Tibial nerve (tissue), 4 donors: Measurements from ENCODE around the gene SRY. TPM values are rescaled to one million over a fixed set of nuclear protein-coding genes. Genes with fewer than 3 reads are reported as not detected.
"Not testable (repeated sequence)": the region's sequence is repeated elsewhere in the genome, so short reads cannot be mapped to it uniquely, and the experiment has no call there.

Source experiments
- DNase-seq, 2 donors: peaks; one replicate each; pipeline ENCODE4 v3.0.0-alpha.2; 2019; ENCODE audit warnings: low spot score in 2 of 2
- H3K27ac ChIP-seq, 4 donors: fragments of 200-600 bp; sonication (generic) in 3 of 4; one replicate each; pipeline ENCODE4 v1.5.1; 2017 to 2019; ENCODE audit warnings: mild to moderate bottlenecking in 1 of 4
- H3K27me3 ChIP-seq, 2 donors: fragments of 200-600 bp; sonication (generic) in 1 of 2; one replicate each; pipeline versions ENCODE4 v1.5.1 to v1.6.0; 2017 to 2019
- H3K36me3 ChIP-seq, 3 donors: fragments of 200-600 bp; sonication (generic); one replicate each; pipeline ENCODE4 v1.5.1; 2018 to 2019
- H3K4me1 ChIP-seq, 4 donors: fragments of 200-600 bp; sonication (generic) in 3 of 4; one replicate each; pipeline ENCODE4 v1.5.1; 2017 to 2019
- H3K4me3 ChIP-seq, 4 donors: fragments of 200-600 bp; sonication (generic) in 3 of 4; one replicate each; pipeline ENCODE4 v1.5.1; 2017 to 2019; ENCODE audit warnings: mild to moderate bottlenecking in 1 of 4, moderate library complexity in 1 of 4
- H3K9me3 ChIP-seq, 4 donors: fragments of 200-600 bp; sonication (generic) in 3 of 4; one replicate each; pipeline ENCODE4 v1.5.1; 2017 to 2019
- EP300 ChIP-seq, 2 donors: sonication (generic); formaldehyde crosslinking; IDR thresholded peaks; one replicate each; pipeline ENCODE4 v1.6.1; 2017; ENCODE audit warnings: antibody characterized with exemption in 2 of 2, mild to moderate bottlenecking in 1 of 2
- POLR2A ChIP-seq, 2 donors: fragments of 450-650 bp; IDR thresholded peaks; one replicate each; pipeline ENCODE4 v1.6.1; 2017; ENCODE audit warnings: antibody characterized with exemption in 2 of 2, mild to moderate bottlenecking in 2 of 2, moderate library complexity in 2 of 2
- WGBS, 2 donors: methylation state at CpG; one replicate each; pipeline ENCODE4 v1.1.5; 2018; 5-methylcytosine and 5-hydroxymethylcytosine counted together
- total RNA-seq, 4 donors: library from RNA; depleted of rRNA; stranded (reverse); fragments of >200 nt; gene quantifications; one replicate each; pipeline ENCODE4 v1.1.0, GENCODE V29; 2016
- TF ChIP-seq, protein P1 (sequence below), 5 experiments: fragments of 200-600 bp in 3 of 5; fragments of 450-650 bp in 2 of 5; sonication (generic) in 3 of 5; IDR thresholded peaks; one replicate each; pipeline ENCODE4 v1.5.1; 2016 to 2019; ENCODE audit warnings: antibody characterized with exemption in 5 of 5, mild to moderate bottlenecking in 3 of 5, moderate library complexity in 2 of 5

SRY gene
- total RNA-seq: not detected

DNA sequence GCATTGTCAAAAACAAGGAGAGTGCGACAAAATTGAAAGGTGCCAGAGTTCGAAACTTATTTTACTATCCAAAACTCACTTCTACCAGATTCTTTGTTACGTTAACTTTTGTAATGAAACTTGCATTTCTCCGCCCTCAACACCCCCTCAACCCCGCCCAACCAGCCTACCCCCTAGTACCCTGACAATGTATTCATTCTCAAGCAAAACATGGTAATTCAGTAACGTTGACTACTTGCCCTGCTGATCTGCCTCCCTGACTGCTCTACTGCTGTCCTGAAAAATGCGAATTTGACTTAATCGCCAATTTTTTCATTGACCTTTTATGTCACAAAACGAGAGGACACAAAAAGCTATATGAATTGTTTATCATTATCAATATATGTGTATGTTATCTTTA is at the start of gene SRY:
SRY (minus strand) TSS at position 83 of the 400 bp plus-strand sequence; CDS start at position 4, 79 bp downstream.
- 5% methylated on average over 9 of the region's 9 CpGs; no CpG with 5 or more reads in 1 of the 2 donors for WGBS, 2 donors
- Histone ChIP-seq H3K4me3 (peak within 1 kb of the TSS in 2 of 4 donors; percentile 18 to 42), H3K9me3 (no peaks in the 10 kb centered on the region), H3K36me3 (no peaks in the 10 kb centered on the region), H3K27me3 (no peaks in the 10 kb centered on the region), H3K27ac (peak within 1 kb of the TSS in 1 of 4 donors; percentile 4), H3K4me1 (no peaks in the 10 kb centered on the region)
- no peak for DNase-seq
- no peak for TF ChIP-seq POLR2A (IDR thresholded peaks at IDR 0.05)
- TF ChIP-seq EP300 (IDR thresholded peaks at IDR 0.05): no peak
- TF ChIP-seq, protein P1, sequence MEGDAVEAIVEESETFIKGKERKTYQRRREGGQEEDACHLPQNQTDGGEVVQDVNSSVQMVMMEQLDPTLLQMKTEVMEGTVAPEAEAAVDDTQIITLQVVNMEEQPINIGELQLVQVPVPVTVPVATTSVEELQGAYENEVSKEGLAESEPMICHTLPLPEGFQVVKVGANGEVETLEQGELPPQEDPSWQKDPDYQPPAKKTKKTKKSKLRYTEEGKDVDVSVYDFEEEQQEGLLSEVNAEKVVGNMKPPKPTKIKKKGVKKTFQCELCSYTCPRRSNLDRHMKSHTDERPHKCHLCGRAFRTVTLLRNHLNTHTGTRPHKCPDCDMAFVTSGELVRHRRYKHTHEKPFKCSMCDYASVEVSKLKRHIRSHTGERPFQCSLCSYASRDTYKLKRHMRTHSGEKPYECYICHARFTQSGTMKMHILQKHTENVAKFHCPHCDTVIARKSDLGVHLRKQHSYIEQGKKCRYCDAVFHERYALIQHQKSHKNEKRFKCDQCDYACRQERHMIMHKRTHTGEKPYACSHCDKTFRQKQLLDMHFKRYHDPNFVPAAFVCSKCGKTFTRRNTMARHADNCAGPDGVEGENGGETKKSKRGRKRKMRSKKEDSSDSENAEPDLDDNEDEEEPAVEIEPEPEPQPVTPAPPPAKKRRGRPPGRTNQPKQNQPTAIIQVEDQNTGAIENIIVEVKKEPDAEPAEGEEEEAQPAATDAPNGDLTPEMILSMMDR (IDR thresholded peaks at IDR 0.05): no peak

DNA sequence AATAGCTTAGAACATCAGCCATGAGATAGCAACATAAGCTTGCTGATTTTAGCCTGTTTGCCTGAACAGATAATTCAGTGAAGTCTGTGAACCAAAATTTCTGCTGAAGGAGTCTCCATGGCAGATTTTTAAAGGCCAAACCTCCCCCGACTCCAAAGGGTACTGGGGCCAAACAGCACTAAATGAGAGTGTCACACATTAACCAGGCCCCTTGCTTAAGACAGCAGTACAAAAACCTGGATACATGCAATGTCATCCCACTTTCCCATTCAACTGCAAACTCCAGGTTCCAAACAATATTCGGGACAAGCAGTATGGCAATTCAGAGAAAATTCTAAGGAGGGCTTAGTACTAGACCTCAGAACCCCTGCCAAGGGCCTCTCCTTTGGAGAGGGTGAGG is 49.6 kb upstream of the SRY start:
- H3K36me3 ChIP-seq: no peaks in the 10 kb centered on the region
- H3K27me3 ChIP-seq: no peaks in the 10 kb centered on the region
- no peak overlapping the region for H3K4me3 ChIP-seq
- WGBS, 2 donors: 63% methylated on average over 1 of the region's 2 CpGs; no CpG with 5 or more reads in 1 of the 2 donors
- no peak for TF ChIP-seq EP300 (IDR thresholded peaks at IDR 0.05)
- no peaks in the 10 kb centered on the region for H3K9me3 ChIP-seq
- no peak overlapping the region for H3K27ac ChIP-seq
- DNase-seq: no peak
- peaks cover 0 to under 1% (median 0%) of the 10 kb centered on the region in 4 donors for H3K4me1 ChIP-seq

DNA sequence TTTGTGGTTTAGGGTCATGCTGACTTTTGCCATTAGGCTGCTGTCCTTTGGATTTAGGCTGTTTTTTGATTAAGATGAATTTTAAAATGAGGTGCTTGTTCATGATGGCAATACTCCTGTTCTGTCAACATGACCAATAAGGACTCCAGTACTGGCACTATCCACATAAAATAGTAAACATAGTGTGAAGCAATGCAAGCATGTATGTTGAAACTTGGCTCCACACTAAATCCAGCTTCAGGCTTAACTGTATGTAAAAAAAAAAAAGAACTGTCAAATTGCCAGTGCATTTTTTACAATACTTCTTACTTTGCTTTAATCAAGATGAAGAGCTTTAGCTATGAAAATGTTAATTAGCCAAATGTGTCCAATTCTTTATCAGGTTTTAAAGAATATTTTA is 47.7 kb upstream of the SRY start:
- Histone ChIP-seq H3K4me3 (no peak overlapping the region), H3K9me3 (peaks cover 0 to 8% (median 0%) of the 10 kb centered on the region in 4 donors), H3K27me3 (no peaks in the 10 kb centered on the region), H3K27ac (no peak overlapping the region), H3K4me1 (no peaks in the 10 kb centered on the region), H3K36me3 (no peaks in the 10 kb centered on the region)
- no peak for DNase-seq
- no peak for TF ChIP-seq POLR2A (IDR thresholded peaks at IDR 0.05)
- TF ChIP-seq EP300 (IDR thresholded peaks at IDR 0.05): no peak
- TF ChIP-seq, protein P1 (IDR thresholded peaks at IDR 0.05): no peak

DNA sequence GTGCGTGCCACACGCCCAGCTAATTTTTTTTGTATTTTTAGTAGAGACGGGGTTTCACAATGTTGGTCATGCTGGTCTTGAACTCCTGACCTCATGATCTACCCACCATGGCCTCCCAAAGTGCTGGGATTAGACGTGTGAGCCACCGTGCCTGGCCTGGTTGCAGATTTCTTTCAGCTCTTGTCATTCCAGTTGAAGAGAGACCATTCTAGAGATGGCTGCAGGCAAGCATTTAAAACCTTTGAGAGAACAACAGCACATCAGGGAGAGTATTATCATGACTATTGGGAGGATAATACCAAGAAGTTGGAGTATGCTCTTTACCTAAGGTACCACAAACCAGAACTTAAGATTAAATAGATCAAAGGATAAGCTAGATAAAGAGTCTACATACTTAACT is 41.0 kb upstream of the SRY start:
- no peak overlapping the region for H3K27ac ChIP-seq
- H3K4me1 ChIP-seq: no peaks in the 10 kb centered on the region
- H3K9me3 ChIP-seq: peaks cover 0 to 8% (median 0%) of the 10 kb centered on the region in 4 donors
- H3K4me3 ChIP-seq: no peak overlapping the region
- no peak for TF ChIP-seq EP300 (IDR thresholded peaks at IDR 0.05)
- H3K36me3 ChIP-seq: no peaks in the 10 kb centered on the region
- DNase-seq: no peak
- 69% methylated on average over 5 of the region's 5 CpGs; no CpG with 5 or more reads in 1 of the 2 donors for WGBS, 2 donors
- H3K27me3 ChIP-seq: no peaks in the 10 kb centered on the region

DNA sequence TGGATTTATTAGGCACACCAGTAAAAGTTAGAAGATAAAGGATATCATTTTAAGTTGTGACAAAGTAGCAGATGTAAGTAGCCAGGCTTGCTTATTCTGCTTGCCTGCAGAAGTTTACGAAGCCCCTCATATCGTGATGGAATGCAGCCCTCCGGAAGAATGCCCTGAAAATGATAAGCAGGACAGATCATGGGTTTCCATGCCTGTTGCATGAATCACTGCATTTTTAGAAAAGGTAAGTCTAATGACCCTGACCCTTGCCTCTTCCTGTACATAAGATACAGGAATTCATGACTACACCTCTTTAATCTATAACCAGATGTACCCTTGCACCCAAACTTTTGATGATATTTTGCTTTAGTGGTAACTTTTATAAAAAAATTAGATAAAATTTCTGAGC is 37.0 kb upstream of the SRY start:
- Histone ChIP-seq H3K27ac (no peak overlapping the region), H3K36me3 (no peaks in the 10 kb centered on the region), H3K4me1 (no peaks in the 10 kb centered on the region), H3K27me3 (no peaks in the 10 kb centered on the region), H3K4me3 (no peak overlapping the region), H3K9me3 (no peaks in the 10 kb centered on the region)
- no peak for DNase-seq
- WGBS, 2 donors: 91% methylated on average over 3 of the region's 3 CpGs; no CpG with 5 or more reads in 1 of the 2 donors
- TF ChIP-seq, protein P1 (IDR thresholded peaks at IDR 0.05): no peak
- TF ChIP-seq POLR2A (IDR thresholded peaks at IDR 0.05) (no peak), EP300 (IDR thresholded peaks at IDR 0.05) (no peak)

DNA sequence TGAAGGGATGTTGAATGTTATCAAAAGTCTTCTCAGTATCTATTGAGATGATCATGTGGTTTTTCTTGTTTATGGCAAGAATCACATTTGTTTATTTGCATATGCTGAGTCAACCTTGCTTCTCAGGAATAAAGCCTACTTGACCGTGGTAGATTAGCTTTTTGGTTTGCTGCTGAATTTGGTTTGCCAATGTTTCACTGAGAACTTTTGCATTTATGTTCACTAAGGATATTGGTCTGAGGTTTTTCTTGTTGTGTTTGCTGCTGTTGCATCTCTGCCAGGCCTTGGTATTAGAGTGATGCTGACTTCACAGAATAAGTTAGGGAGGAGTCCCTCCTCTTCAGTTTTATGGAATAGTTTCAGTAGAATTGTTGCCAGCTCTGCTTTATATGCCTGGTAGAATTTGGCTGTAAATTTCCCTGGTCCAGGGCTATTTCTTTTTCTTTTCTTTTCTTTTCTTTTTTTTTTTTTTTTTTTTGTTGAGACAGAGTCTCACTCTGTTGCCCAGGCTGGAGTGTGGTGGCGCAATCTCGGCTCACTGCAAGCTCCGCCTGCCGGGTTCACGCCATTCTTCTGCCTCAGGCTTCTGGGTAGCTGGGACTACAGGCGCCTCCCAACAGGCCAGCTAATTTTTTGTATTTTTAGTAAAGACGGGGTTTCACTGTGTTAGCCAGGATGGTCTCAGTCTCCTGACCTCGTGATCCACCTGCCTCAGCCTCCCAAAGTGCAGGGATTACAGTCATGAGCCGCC is 29.8 kb upstream of the SRY start:
- not testable (repeated sequence) for H3K4me1 ChIP-seq, DNase-seq, H3K4me3 ChIP-seq, H3K27me3 ChIP-seq, H3K9me3 ChIP-seq, H3K36me3 ChIP-seq, H3K27ac ChIP-seq
- 87% methylated on average over 10 of the region's 10 CpGs; no CpG with 5 or more reads in 1 of the 2 donors for WGBS, 2 donors
